NCI-H146 (cell line): ENCODE measurements around the gene MDM2.

Experiments
- DNase-seq: peaks from one replicate; lab custom pipeline; 2025; lab: John Stamatoyannopoulos, UW

MDM2 gene

GRCh38 chr12:68878283-68878682 is 70.3 kb downstream of the MDM2 start:
- no peak for DNase-seq

DNA sequence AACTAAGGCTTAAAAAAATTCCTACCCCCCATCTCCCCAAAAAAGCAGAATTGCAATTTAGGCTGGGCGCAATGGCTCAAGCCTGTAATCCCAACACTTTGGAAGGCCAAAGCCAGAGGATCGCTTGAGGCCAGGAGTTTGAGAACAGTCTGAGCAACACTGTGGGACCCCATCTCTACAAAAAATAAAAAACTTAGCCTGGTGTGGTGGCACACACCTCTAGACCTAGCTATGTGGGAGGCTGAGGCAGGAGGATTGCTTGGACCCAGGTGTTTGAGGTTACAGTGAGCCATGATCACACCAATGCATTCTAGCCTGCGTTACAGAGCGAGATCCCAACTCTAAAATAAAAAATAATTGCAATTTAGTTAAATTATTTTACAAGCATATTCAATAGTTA is 70.9 kb downstream of the MDM2 start:
- no peak for DNase-seq

DNA sequence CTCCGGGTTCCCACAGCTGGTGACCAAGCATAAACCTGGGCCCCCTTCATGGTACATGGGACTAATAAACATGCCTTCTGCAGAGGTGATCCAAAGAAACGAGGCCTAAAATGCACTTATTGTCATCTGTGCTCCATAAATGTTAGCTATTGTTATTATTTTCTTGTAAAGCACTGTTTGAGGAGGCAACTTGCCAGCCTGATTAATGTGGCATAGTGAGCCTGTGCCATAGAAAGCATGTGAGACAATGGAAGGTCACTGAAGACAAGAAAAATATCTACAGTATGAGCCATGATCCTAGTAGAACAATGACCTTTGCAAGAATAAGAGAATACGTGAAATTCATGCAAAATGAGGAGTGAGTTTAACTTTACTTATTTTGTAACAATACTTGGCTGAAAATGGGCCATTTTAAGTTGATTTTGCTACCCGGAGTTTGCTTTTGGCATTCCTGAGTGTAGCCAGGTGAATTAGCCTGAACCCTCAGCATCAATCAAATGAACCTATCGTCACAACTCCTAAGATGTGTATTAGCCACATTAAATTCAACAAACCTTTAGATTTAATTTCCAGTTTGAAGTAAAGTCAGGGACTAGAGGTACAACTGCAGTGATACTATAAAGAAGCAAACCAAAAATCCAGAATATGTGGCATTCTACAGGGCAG is 72.8 kb downstream of the MDM2 start:
- DNase-seq = no peak

GRCh38 chr12:68882251-68882964 is 74.4 kb downstream of the MDM2 start:
- no peak for DNase-seq

DNA sequence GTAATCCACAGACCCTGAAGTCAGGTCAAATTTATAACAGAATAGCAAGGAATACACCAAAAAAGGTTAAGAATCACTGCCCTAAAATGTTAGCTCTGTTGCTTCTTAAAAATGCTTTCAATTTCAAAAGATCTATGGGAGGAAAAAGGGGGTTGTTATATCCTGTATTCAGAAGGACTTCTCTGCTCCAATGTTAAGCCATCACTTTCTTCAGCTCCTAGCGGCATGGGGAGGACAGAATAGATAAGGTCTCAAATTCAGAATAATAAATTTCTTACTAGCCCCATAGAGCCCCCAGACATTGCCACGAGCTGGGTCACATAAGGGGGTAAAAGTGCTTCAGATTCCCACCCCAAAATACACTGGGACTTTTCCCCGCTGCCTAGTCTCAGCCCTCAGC is 75.2 kb downstream of the MDM2 start:
- no peak for DNase-seq

DNA sequence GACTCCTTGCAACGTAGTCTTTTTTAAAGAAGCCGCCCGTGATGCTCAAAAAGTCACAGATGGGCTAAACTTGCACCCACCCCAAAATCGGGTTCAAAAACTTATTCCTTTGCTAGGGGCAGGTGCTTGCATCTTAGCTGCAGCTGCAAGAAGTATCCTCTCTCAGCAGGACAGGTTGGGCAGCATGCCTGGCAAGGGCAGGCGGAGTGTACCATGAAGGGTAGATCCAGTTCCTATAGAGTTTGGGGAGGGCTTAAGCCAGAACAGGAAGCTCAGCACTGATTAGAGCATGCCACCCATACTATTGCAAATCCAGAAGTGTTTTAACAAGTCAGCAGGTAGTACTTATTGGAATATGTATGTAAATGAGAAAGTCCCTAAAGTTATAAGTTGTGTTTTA is 76.3 kb downstream of the MDM2 start:
- DNase-seq = no peak

DNA sequence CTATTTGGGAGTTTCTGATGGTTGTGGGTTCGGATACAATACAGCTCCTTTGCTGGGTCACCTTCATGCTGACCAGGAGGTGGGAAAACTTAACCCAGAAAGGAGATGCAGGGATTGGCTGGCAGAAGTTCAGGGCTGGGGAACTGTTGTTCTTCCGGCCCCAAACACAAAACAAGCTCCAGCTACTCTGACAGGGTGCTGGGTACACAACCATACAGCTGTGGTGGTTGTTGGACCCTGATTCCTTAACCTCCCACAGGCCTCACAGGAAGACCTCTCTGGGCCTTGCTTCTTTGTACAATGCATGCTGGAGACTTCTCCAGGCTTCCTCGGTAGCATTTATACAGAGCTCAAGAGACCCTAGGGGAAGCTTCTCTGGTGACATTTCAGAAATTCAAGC is 77.4 kb downstream of the MDM2 start:
- no peak for DNase-seq

GRCh38 chr12:68886636-68887572 is 78.9 kb downstream of the MDM2 start:
- DNase-seq = no peak

GRCh38 chr12:68887641-68888040 is 79.7 kb downstream of the MDM2 start:
- DNase-seq = no peak

- no peak for DNase-seq
These were observed 80.3 kb downstream of the MDM2 start for GRCh38 chr12:68888243-68888642.

DNA sequence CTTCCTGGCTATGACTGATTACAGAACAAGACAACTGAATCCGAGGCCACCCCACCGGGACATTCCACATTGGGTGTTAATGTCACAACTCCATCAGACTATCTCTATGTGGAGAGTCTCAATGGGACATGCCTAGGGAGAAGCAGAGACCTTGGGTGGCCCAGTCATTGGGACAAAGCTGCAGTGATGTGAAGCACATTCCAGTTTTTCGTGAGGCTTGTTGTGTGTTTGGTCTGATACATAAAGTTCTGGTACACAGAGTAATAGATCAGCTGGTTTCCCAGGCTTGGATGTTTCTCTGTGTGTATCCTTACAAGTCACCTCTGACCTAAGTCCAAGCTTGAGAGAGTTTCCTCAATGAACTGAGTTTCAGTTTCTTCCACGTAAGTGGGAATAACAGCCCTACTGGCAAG is 82.7 kb downstream of the MDM2 start:
- DNase-seq = no peak

DNA sequence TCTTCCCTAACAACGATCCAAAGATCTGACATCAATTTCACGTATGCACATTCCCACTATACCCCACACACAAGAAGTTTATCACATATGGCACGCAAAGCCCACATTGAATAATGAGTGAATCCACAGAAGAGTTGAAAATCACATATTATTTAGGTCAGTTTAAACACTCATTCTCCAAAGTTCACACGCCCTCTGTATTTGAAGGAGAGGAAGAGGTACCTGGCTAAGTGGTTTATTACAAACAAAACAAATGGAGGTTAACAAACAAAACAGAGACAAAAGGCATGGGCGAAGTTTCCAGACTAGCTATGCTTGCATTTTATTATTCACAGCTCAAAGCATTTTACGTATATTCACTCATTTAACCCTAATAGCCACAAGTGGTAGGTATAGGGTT is 83.2 kb downstream of the MDM2 start:
- no peak for DNase-seq

GRCh38 chr12:68893201-68893600 is 85.2 kb downstream of the MDM2 start:
- DNase-seq = no peak

GRCh38 chr12:68893741-68894140 is 85.8 kb downstream of the MDM2 start:
- DNase-seq = no peak

DNA sequence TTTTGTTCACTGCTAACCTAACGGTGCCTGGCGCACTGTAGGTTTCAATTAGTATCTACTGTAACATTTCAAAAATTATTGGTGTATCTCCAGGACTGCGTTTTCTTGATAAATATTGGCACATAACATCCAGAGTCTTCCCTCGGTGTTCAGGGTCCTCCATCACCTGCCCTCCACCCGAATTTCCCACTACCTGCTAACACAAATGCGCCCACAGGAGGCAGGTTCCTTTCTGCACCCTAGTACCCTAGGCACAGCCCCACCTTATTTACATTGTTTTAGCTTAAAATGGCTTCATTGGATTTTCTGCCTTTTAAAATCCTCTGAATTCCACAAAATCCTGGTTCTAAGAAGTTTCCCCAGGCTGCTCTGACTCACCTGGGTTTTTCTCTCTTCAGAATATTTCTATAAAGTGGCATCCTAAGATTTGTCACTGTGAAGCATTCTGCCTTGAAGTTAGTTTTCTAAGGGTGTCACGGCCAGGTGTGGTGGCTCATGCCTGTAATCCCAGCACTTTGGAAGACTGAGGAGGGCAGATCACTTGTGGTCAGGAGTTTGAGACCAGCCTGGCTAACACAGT is 86.4 kb downstream of the MDM2 start:
- DNase-seq = no peak

GRCh38 chr12:68896881-68897540 is 89.0 kb downstream of the MDM2 start:
- DNase-seq = no peak

- no peak for DNase-seq
These were observed 91.3 kb downstream of the MDM2 start for GRCh38 chr12:68899251-68899771.

DNA sequence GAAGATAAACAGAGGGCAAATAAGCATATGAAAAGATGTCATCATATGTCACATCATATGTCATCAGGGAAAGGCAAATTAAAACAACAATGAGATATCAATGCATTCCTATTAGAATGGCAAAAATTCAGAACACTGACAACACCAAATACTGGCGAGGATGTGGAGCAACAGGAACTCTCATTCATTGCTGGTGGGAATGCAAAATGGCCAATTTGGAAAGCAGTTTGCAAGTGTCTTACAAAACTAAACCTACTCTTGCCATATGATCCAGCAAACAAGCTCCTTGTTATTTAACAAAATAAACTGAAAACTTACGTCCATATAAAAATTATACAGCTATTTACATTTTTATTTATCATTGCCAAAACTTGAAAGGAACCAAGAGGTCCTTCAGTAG is 92.3 kb downstream of the MDM2 start:
- DNase-seq = no peak
